22Rv1 (cell line): ENCODE data around the gene ABTB2.

Experiments
- CTCF ChIP-seq: fragments of 450-650 bp; IDR thresholded peaks from 2 replicates; pipeline ENCODE4 v1.5.1; 2017; ENCODE audit warnings: mild to moderate bottlenecking
- ZFX ChIP-seq: fragments of 450-650 bp; IDR thresholded peaks from 2 replicates; pipeline ENCODE4 v1.6.1; 2017; ENCODE audit warnings: antibody characterized with exemption, borderline replicate concordance

DNA sequence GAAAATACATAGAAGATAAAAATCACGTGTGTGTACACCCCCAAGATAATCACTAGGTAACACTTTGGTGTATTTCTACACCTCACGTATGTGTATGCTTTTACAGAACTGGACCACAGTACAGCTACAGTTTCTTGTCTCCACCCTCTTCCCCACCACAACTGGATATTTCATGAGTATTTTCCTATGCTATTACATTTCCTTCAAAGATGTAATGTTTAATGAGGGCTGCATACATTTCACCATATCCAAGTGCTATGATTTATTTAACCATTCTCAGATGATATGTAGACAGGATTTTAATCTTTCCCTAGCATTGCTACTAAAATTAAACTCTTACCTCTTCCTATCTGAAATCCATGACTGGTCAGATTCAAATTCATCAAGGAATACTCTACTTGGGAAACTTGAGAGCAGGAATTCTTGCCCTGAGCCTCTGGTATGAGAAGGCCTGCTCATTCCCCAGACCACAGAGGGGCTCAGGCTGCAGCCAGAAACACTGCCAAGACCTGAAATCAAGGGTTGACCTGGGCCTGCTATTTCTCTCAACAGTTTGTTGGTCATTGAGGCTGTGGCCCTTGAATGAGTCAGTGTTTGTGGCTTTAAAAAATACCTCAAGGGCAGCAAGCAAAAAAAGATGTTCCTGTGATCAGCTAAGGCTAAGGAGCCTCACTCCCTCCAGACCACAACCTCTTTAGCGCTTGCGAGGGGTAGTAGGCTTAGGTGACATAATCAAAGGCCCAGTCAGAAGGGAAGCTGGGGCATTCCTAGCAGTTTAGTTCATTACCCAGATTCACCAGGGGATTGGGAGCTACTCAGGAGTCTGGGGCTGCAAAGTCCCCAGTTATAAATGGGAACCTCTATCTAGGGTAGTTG lies 55.5 kb downstream of the ABTB2 start:
- TF ChIP-seq CTCF = no peak
- TF ChIP-seq ZFX = no peak
